Naive thymus-derived CD4-positive, alpha-beta T cell (primary cell): Measurements from ENCODE around the gene ZDHHC7. TPM values are rescaled to one million over a fixed set of nuclear protein-coding genes. Genes with fewer than 3 reads are reported as not detected.

ENCODE experiments used
- ATAC-seq: fragments of 150-1000 bp; cut with Tn5 transposase; 2 replicates; pipeline ENCODE4 v1.10.0; 2021; ENCODE audit warnings: mild to moderate bottlenecking, moderate library complexity
- CTCF ChIA-PET: fragments of 350-600 bp; sonication (Branson Sonifier 250); formaldehyde crosslinking; loops from one replicate; lab custom pipeline; 2021; ENCODE audit warnings: antibody characterized with exemption; lab: Charles Lee
- POLR2A ChIA-PET: fragments of 350-600 bp; sonication (Branson Sonifier 250); formaldehyde crosslinking; loops from one replicate; lab custom pipeline; 2021; ENCODE audit warnings: antibody characterized with exemption, inconsistent platforms; lab: Charles Lee
- DNase-seq, 9 donors: peaks; one replicate each; pipeline versions ENCODE4 v3.0.0 to v3.0.0-alpha.2; 2020 to 2022; ENCODE audit warnings: mixed read lengths in 1 of 9
- H3K27ac ChIP-seq: one replicate; pipeline ENCODE4 v1.7.0; 2013; ENCODE audit warnings: mild to moderate bottlenecking, low read depth, low read length, moderate library complexity
- H3K27me3 ChIP-seq, 2 donors: one replicate each; pipeline ENCODE4 v1.7.0; 2013; ENCODE audit warnings: low read length in 2 of 2, mild to moderate bottlenecking in 2 of 2, moderate library complexity in 2 of 2; ENCODE audit not compliant: control insufficient read depth in 2 of 2, insufficient read depth in 2 of 2
- H3K36me3 ChIP-seq, 3 experiments: 1 replicate in 2 of 3; 2 replicates in 1 of 3; pipeline ENCODE4 v1.7.0; 2013; ENCODE audit warnings: low read length in 3 of 3, mild to moderate bottlenecking in 3 of 3, moderate library complexity in 1 of 3; ENCODE audit not compliant: insufficient read depth in 3 of 3, control insufficient read depth in 2 of 3
- H3K4me1 ChIP-seq, 2 donors: one replicate each; pipeline ENCODE4 v1.7.0; 2013; ENCODE audit warnings: low read length in 2 of 2, mild to moderate bottlenecking in 2 of 2, moderate library complexity in 1 of 2; ENCODE audit not compliant: control insufficient read depth in 2 of 2, insufficient read depth in 2 of 2
- H3K4me3 ChIP-seq: 2 replicates; pipeline ENCODE4 v1.7.0; 2013; ENCODE audit warnings: mild to moderate bottlenecking, low read length
- H3K9me3 ChIP-seq, 3 experiments: 1 replicate in 2 of 3; 2 replicates in 1 of 3; pipeline ENCODE4 v1.7.0; 2013; ENCODE audit warnings: low read length in 3 of 3; ENCODE audit not compliant: control insufficient read depth in 2 of 3
- H3K27ac Mint-ChIP-seq, 9 donors: one replicate each; pipeline ENCODE4 v1.8.0; 2020 to 2022; ENCODE audit warnings: mixed read lengths in 9 of 9, mild to moderate bottlenecking in 8 of 9, moderate library complexity in 5 of 9, inconsistent platforms in 2 of 9
- H3K27me3 Mint-ChIP-seq, 5 donors: one replicate each; pipeline ENCODE4 v1.8.0; 2021 to 2022; ENCODE audit warnings: mixed read lengths in 5 of 5, mild to moderate bottlenecking in 1 of 5
- H3K36me3 Mint-ChIP-seq, 5 donors: one replicate each; pipeline ENCODE4 v1.8.0; 2020 to 2022; ENCODE audit warnings: mixed read lengths in 5 of 5, mild to moderate bottlenecking in 3 of 5, inconsistent platforms in 1 of 5
- H3K4me1 Mint-ChIP-seq, 7 donors: one replicate each; pipeline ENCODE4 v1.8.0; 2020 to 2022; ENCODE audit warnings: mixed read lengths in 7 of 7, mild to moderate bottlenecking in 3 of 7, inconsistent platforms in 1 of 7
- H3K4me3 Mint-ChIP-seq, 10 donors: one replicate each; pipeline ENCODE4 v1.8.0; 2020 to 2022; ENCODE audit warnings: mild to moderate bottlenecking in 10 of 10, mixed read lengths in 10 of 10, moderate library complexity in 6 of 10, inconsistent platforms in 2 of 10
- H3K9me3 Mint-ChIP-seq, 11 donors: one replicate each; pipeline ENCODE4 v1.8.0; 2020 to 2022; ENCODE audit warnings: mixed read lengths in 11 of 11, mild to moderate bottlenecking in 4 of 11, inconsistent platforms in 1 of 11, moderate library complexity in 1 of 11
- intact Hi-C, 2 donors: fragments of 100-400 bp; cut with micrococcal nuclease; formaldehyde crosslinking; loops; one replicate each; pipeline ENCODE4 v1.15.1; 2023
- polyA plus RNA-seq, 2 donors: library from polyadenylated mRNA; unstranded; fragments of 300-500 nt; fragmentation: Illumina TruSeq; gene quantifications; one replicate each; pipeline ENCODE4 v1.2.3, GENCODE V29; 2021
- total RNA-seq, 6 experiments: library from RNA in 5 of 6; stranded (reverse) in 5 of 6; gene quantifications; 1 replicate in 5 of 6; 2 replicates in 1 of 6; pipeline ENCODE4 v1.2.3 and lab custom pipeline; 2021 to 2026

Gene ZDHHC7
- total and polyA plus RNA-seq, 7 experiments from 2014 or later = 31.7 to 62.2 (median 33.4) TPM

DNA sequence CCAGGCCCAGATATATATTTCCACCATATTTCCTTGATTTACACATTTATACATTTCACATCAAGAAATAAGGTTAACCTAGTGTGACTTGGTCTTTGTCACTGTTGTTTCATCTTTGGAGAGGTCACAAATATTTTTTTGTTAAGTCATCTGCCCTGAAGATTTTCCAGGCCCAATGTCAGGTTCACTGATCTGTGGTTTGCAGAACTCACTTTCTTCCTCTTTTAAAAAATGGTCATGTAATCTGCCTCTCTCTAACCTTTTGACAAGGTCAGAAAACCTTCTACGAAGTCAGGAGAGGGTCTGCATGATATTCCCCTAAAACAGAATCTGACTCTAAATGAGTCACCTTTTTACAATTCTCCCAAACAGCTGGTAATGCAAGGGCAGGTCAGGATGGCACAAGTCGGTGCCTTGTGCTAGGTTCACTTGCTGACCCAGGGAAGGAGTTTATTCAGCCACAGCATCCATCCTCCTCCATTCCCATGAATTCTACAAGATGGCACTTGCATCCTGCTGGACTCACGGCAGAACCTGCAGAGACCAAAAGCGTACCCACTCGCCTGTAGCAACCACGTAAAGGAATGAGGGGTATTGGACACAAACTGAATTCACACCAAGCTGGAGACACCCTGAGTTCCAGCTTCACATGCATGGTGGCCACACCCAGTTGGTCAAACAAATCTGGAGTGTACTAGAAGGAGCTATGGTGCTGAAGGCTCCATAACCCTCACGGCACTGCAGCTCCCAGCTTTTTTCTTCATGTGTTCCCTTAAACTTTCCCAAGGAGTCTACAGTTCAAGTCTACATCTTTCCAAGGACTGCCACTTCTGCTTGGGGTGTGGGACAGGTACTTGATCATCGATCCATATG lies 14.7 kb upstream of the ZDHHC7 start:
- Histone ChIP-seq H3K4me1 (peaks cover 22 to 23% of the 10 kb centered on the region in 2 donors), H3K4me3 (no peak overlapping the region), H3K27ac (no peak overlapping the region), H3K27me3 (no peaks in the 10 kb centered on the region), H3K36me3 (no peaks in the 10 kb centered on the region), H3K9me3 (no peaks in the 10 kb centered on the region)
- ChIA-PET POLR2A (interaction anchor here (0.6 to 5.8 kb wide), 10 partner anchors 9 to 426 kb away, joined by 3 to 41 read pairs (median 4); partner anchors contain the start of gene ZDHHC7), CTCF (interaction anchor here (0.8 to 2.8 kb wide), 7 partner anchors 12 to 60 kb away, joined by 3 to 20 read pairs (median 3); partner anchors contain the start of gene ZDHHC7)
- H3K27ac Mint-ChIP-seq = peak overlapping the region in 5 of 9 donors; percentile 52 to 90 (median 78)
- DNase-seq = no peak
- no peak for ATAC-seq
- peaks cover 0 to 3% (median 0%) of the 10 kb centered on the region in 5 donors for H3K27me3 Mint-ChIP-seq
- H3K4me3 Mint-ChIP-seq = peak overlapping the region; percentile 81 to 94 (median 89)
- H3K4me1 Mint-ChIP-seq = peaks cover 21 to 37% (median 33%) of the 10 kb centered on the region in 7 donors
- intact Hi-C loops = loop anchor here (5.0 to 10.0 kb wide), 6 partner anchors 381 to 879 kb away; partner anchors contain the start of genes COX4I1 (in 1 of the 2), DNAAF1 (in 1 of the 2), EMC8 (in 1 of the 2) and HSDL1 (in 1 of the 2)
- H3K9me3 Mint-ChIP-seq = peaks cover 0 to 5% (median 0%) of the 10 kb centered on the region in 11 donors
- H3K36me3 Mint-ChIP-seq = no peaks in the 10 kb centered on the region

DNA sequence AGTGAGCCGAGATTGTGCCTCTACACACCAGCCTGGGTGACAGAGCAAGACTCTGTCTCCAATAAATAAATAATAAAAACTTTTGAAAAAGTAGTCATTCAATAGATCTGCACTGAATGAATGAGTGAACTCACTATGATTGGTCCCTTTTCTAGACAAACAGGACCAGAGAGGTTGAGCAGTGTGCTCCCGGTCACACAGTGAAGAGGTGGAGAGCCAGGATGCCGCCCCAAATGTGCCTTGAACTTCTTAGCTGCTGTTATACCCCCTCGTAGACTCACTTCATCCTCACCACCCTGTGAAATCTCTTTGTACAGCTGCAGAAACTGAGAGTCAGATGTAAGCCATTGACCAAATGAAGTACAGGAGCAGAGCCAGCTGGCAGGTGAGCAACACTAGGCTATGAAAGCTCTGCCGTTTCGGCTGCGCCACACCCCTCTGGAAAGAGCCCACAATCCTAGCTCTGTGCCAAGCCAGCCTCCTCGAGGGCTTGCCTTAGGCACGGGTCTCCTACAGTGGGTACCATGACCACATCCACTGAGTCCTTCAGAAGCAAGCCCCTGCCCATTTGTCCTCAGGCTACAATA lies 8.4 kb upstream of the ZDHHC7 start:
- H3K4me1 ChIP-seq = peaks cover 5 to 7% of the 10 kb centered on the region in 2 donors
- H3K27me3 Mint-ChIP-seq = peaks cover 0 to 17% (median 0%) of the 10 kb centered on the region in 5 donors
- ChIA-PET CTCF (interaction anchor here (0.7 kb wide), 1 partner anchor 9 kb away, joined by 4 read pairs; the partner anchor contains the start of gene ZDHHC7), POLR2A (no interaction called here)
- H3K27ac Mint-ChIP-seq = no peak overlapping the region
- H3K4me1 Mint-ChIP-seq = peaks cover 1 to 18% (median 10%) of the 10 kb centered on the region in 7 donors
- H3K27ac ChIP-seq = no peak overlapping the region
- H3K27me3 ChIP-seq = no peaks in the 10 kb centered on the region
- ATAC-seq (no peak), DNase-seq (no peak)
- no peaks in the 10 kb centered on the region for H3K9me3 Mint-ChIP-seq
- H3K36me3 Mint-ChIP-seq = no peaks in the 10 kb centered on the region
- no peaks in the 10 kb centered on the region for H3K36me3 ChIP-seq
- H3K4me3 Mint-ChIP-seq = no peak overlapping the region
- H3K9me3 ChIP-seq = no peaks in the 10 kb centered on the region
- no peak overlapping the region for H3K4me3 ChIP-seq
- intact Hi-C loops = loop anchor here in 1 of 2 donors (10.0 kb wide), 1 partner anchor 375 kb away; the partner anchor contains the start of gene KLHL36

DNA sequence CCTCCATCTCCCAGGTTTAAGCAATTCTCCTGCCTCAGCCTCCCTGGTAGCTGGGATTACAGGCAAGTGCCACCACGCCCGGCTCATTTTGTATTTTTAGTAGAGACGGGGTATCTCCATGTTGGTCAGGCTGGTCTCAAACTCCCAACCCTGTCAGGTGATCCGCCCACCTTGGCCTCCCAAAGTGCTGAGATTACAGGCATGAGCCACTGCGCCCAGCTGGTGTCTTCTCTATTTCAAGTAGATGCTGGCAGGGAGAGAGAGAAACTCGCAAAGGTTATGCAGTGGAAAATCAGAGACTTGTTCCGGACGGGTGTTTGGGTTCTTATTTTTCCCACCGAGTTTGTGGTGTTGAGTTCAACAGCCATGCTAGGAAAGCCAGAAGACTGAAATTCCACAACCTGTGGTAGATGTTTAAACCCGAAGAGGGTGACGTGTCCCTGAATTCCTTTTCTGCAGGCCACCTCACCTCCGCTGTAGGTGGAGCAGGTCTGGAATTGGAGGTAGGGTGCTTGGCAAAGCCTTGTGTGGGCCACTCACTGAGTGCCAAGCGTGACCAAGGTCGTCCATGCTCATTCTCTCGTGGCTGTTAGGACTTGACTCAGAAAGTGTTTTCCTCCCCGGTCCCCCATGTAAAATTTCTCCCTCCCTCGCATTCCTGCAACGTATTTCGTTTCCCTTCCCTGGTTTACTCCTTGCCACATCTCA lies 7.3 kb upstream of the ZDHHC7 start:
- Mint-ChIP-seq H3K27me3 (peaks cover 0 to 22% (median 0%) of the 10 kb centered on the region in 5 donors), H3K9me3 (no peaks in the 10 kb centered on the region), H3K4me3 (no peak overlapping the region), H3K27ac (no peak overlapping the region), H3K4me1 (peaks cover 4 to 20% (median 10%) of the 10 kb centered on the region in 7 donors), H3K36me3 (no peaks in the 10 kb centered on the region)
- H3K4me3 ChIP-seq = no peak overlapping the region
- DNase-seq (no peak), ATAC-seq (no peak)
- H3K27me3 ChIP-seq = no peaks in the 10 kb centered on the region
- no peak overlapping the region for H3K27ac ChIP-seq
- CTCF ChIA-PET = no interaction called here
- peaks cover 5 to 7% of the 10 kb centered on the region in 2 donors for H3K4me1 ChIP-seq
- POLR2A ChIA-PET = no interaction called here
- H3K9me3 ChIP-seq = no peaks in the 10 kb centered on the region
- no peaks in the 10 kb centered on the region for H3K36me3 ChIP-seq
- intact Hi-C loops = no loop called here

DNA sequence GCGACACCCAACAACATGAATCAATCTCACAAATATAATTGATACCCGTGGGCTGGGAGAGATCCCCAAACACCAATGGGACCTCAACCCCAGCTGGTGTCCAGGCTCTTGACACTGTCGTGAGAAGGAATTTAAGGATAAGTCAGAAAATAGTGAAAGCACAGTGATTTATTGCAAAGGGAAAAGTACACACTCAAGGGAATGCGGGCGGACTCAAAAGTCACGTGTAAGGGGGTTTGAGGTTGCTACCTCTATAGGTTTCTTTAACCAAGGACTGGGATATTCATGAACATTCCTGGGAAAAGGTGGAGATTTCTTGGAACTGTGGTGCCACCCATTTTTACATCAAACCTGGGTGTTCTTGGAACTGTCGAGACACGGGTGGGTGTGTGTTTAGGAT lies 6.3 kb upstream of the ZDHHC7 start:
- H3K4me1 Mint-ChIP-seq = peaks cover 4 to 20% (median 10%) of the 10 kb centered on the region in 7 donors
- H3K36me3 Mint-ChIP-seq = no peaks in the 10 kb centered on the region
- H3K4me3 ChIP-seq = no peak overlapping the region
- H3K36me3 ChIP-seq = no peaks in the 10 kb centered on the region
- ATAC-seq = no peak
- H3K27me3 ChIP-seq = no peaks in the 10 kb centered on the region
- ChIA-PET CTCF (no interaction called here), POLR2A (interaction anchor here (2.4 kb wide), 1 partner anchor 9 kb away, joined by 9 read pairs; the partner anchor contains the start of gene KIAA0513)
- H3K4me3 Mint-ChIP-seq = no peak overlapping the region
- intact Hi-C loops = no loop called here
- H3K27ac ChIP-seq = no peak overlapping the region
- H3K27me3 Mint-ChIP-seq = peaks cover 0 to 22% (median 0%) of the 10 kb centered on the region in 5 donors
- no peak overlapping the region for H3K27ac Mint-ChIP-seq
- no peaks in the 10 kb centered on the region for H3K9me3 Mint-ChIP-seq
- H3K4me1 ChIP-seq = peaks cover 5 to 7% of the 10 kb centered on the region in 2 donors
- no peaks in the 10 kb centered on the region for H3K9me3 ChIP-seq
- DNase-seq = no peak

DNA sequence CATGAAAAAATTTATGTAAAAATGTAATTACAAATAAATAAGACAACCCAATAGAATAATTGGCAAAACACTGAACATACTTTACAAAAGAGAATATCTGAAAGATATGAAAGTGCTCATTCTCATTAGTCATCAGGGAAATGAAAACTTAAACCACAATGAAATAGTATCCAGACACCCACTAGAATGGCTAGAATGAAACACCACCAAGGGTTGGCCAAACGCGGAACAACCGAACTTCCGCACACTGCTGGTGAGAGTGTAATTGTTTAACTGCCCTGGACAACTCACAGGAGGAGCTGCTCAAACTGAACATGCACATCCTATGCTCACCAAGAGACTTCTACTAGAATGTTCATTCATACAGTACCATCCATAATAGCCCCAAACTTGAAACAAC lies 5.8 kb upstream of the ZDHHC7 start:
- peaks cover 4 to 20% (median 10%) of the 10 kb centered on the region in 7 donors for H3K4me1 Mint-ChIP-seq
- CTCF ChIA-PET = no interaction called here
- POLR2A ChIA-PET = interaction anchor here (2.4 kb wide), 1 partner anchor 10 kb away, joined by 9 read pairs; the partner anchor contains the start of gene KIAA0513
- H3K36me3 ChIP-seq = no peaks in the 10 kb centered on the region
- DNase-seq = no peak
- peaks cover 5 to 7% of the 10 kb centered on the region in 2 donors for H3K4me1 ChIP-seq
- peaks cover 0 to 20% (median 0%) of the 10 kb centered on the region in 5 donors for H3K27me3 Mint-ChIP-seq
- H3K27me3 ChIP-seq = no peaks in the 10 kb centered on the region
- no peaks in the 10 kb centered on the region for H3K36me3 Mint-ChIP-seq
- H3K9me3 Mint-ChIP-seq = no peaks in the 10 kb centered on the region
- no peak overlapping the region for H3K4me3 ChIP-seq
- H3K27ac Mint-ChIP-seq = no peak overlapping the region
- H3K27ac ChIP-seq = no peak overlapping the region
- H3K9me3 ChIP-seq = no peaks in the 10 kb centered on the region
- H3K4me3 Mint-ChIP-seq = no peak overlapping the region
- intact Hi-C loops = no loop called here
- ATAC-seq = peak; percentile 95
